Activated CD4-positive, CD25-positive, alpha-beta regulatory T cell treated with anti-CD3 and anti-CD28 coated beads, Interleukin-2, amount 50 U/mL, for 72 hours (primary cell): ENCODE measurements around the gene GRIK4.

ENCODE experiments used
- DNase-seq: peaks from one replicate; pipeline ENCODE4 v3.0.0; 2021

GRIK4 gene

DNA sequence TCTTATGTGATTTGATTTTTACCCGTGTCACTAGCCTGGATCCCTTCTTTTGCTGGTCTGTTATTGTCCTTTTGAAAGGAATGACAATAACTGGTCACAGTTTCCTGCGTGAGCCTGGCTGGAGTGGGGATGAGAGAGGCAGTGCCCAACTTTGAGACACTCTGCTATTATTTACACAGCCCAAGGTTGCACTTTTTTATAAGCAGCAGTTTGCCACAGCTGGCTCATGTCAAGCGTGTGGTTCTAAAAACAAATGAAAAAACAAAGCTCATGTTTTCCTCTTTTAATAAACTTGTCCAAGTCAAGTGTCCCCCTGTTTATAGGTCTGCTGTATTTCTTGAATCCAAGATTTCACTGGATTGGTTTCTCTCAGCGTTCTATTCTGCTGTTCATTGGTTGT lies 201.3 kb downstream of the GRIK4 start:
- no peak for DNase-seq

DNA sequence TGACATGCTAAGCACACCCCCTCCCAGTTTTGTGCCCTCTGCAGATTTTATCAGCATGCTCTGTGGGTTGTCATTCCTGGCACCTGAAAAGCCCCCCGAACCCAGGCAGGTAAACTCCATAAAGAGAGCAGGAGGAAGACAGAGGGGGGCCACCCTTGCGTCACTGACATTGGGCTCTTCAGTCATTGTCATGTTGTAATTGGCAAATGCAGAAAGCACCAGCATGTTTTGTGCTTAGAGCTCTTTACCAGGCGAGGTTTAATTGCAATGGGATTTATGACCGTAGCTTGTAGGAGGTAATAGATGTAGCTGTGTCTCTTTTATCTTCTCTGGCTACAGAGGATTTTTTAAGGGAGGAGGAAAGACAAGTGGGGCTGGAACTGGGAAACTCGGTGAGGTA lies 201.7 kb downstream of the GRIK4 start:
- DNase-seq: no peak

DNA sequence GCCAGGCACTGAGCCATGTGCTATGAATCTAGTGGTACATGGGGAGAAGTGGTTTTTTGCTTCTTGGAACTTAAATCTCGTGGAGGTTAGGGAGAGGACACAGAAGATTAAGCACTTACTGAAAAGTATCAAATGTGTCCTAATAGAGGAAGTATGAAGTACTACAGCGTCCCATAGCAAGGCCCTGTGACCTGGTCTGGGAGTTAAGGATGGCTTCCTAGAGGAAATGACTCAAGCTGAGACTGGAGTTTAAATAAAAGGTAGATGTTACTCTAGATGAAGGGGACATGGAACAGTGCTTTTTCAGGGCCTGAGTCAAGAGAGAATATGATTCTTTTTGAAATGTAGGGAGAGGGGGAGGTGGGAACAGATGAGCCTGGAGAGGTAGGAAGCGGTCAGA lies 202.9 kb downstream of the GRIK4 start:
- DNase-seq: no peak

DNA sequence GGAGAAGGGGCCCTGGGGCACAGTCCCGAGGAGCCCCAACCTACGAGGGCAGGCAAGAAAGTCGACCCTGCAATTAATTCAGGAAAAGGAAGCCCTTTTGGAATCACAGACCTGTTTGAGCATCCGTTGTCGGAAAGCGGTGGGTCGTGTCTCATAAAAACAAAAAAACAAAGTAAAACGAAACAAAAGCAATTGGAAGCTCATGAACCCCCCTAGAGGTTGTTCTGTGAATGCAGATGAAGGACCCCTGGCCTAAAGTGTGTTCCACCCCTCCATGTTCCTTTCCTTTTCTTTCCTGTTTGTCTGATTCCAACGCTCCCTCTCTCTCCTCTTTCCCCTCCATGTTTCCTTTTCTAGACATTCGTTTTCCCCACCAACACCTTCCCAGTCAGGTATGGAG lies 203.7 kb downstream of the GRIK4 start:
- DNase-seq: no peak

DNA sequence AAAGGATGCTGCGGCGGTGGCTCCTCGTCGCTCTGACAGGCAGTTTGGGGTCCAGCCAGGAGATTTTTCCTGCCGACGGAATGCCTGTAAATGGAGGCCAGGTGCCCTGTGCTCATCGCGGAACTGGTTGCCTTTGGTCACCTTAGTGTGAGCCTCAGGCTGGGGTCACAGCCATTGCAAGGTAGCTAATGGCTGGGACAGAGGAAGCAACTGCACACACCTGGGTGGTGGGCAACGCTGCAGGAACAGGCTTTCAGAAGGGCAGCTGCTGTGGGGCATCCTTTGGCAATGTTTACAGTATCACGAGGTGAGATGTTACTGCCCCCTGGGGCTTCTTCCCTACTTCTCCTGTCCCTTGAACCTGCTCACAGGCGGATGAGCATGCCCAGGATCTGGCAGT lies 205.5 kb downstream of the GRIK4 start:
- DNase-seq: no peak

DNA sequence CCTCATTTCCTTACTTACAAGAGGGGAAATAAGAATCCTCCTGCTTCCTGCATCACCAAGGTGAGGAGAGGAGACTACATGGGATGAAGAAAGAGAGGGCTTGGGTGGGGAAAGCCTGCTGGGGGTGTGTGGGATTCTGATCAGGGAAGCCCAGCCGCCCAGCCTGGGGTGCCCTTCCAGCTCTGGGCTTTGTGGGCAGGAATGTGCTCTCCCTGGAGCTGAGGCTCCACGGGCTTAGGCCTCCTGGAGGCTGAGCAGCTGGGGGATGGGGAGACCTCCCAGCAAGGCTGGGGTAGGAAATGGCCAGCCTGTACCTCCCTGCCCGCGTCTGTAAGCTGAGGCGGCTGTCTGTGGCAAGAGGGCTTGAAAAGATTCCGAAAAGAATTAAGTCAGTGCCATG lies 206.1 kb downstream of the GRIK4 start:
- no peak for DNase-seq

DNA sequence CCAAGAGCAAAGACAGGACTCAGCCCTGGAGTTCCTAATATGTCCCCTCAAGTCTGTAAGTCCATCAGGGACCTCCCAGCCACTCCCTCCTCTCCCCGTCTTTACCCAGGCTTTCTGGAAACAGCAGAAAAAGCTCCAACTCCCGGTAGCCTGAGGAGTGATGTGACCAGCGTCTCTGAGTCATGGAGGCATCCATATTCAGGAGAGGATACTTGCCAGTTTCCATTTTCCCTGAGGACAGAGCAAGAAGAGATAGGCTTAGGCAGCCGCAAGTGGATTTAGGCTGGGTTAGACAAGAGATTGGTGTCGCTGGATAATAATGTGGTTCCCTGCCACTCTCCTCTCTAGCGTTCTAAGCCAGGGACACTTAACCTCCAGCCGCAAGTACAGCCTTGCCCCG lies 206.6 kb downstream of the GRIK4 start:
- no peak for DNase-seq

DNA sequence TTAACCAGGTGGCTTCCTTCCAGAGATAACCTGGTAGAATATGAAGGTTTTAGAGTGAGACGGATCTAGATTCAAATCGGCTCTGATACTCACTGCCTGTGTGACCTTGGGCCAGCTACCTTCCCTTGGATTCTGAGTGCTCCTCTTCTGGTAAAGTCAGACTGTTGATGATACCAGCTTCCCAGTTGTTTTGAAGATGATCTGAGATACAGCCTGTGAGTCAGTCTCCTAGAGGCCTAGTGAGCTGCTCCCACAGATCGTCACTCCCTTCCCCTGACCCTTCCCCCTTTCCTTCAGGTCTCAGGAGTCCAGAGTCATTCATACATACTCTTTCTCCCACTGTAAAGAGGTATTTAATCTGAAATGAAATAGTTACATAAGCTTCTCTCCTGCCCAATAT lies 207.8 kb downstream of the GRIK4 start:
- no peak for DNase-seq

DNA sequence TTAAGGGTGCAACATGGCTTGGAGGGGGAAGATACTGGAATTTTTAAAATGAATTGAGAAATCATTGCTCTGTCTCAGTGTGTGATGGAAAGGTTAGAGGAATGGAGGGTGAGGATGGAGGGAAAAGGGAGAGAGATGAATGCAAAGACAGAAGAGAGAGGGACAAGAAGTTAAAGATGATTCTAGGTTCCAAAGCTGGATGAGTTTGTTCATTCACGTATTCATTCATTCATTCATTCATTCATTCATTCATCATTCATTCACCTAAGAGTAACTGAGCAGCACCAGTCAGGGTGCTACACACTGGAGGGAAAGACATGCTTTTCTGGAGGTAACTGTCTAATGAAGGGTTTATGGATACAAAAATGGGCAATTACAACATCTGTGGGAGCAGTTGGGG lies 209.2 kb downstream of the GRIK4 start:
- no peak for DNase-seq

DNA sequence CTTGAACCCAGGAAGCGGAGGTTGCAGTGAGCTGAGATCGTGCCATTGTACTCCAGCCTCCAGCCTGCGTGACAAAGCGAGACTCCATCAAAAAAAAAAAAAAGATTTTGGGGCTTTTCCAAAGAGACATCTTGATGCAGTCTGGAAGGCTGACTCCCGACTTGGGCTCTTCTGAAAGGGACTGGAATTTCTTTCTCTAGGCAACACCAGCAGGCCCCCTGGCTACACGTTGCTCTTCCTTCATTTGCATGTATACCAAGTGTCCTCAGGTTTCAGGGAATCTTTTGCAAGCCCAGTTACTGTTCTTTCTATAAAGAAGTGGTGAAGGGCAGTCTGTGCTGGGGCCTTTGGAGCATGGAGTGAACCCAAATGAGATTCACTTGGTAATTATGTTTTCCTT lies 211.0 kb downstream of the GRIK4 start:
- DNase-seq: no peak

DNA sequence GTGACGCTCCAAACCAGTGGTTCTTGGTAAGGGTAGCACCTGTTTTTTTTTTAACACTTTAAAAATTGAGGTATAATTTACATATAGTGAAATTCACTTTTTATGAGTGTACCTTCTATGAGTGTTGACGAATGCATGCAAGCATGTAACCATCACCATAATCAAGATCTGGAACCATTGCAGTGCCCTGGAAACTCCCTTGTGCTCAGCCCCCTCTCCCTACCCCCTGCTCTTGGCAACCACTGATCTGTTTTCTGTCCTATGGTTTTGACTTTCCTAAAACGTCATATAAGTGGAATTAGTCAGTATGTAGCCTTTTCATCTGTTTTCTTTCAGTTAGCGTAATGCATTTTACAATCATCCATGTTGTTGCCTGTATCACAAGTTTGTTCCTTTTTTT lies 212.2 kb downstream of the GRIK4 start:
- no peak for DNase-seq

DNA sequence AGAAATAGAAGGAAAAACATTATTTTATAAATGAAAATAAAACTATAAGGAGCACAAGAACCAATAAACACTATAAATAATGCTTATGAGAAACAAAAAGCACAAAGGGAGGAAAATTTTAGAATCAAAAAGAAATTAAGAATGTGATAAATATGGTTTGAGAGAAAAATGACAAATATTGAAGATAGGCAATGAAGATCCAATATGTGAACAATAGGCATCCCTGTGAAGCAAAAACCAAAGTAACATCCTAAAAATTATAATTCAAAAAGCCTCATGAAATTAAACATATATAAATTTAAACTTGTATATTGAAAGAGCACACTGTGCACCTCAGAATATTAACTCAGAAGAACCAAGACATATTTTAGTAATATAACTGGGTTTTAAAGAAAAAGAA lies 216.2 kb downstream of the GRIK4 start:
- DNase-seq: no peak

DNA sequence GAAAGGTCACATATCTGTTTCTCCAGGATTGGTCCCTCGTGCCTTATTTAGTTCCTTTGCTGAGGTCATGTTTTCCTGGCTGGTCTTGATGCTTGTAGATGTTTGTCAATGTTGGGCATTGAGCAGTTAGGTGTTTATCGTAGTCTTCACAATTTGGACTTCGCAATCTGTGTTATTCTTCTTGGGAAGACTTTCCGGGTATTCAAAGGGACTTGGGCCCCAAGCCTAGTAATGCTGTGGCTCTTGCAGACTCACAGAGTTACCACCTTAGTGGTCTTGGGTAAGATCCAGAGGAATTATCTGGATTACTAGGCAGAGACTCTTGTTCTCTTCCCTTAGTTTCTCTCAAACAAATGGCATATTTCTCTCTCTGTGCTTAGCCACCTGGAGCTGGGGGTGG lies 223.5 kb downstream of the GRIK4 start:
- DNase-seq: no peak

DNA sequence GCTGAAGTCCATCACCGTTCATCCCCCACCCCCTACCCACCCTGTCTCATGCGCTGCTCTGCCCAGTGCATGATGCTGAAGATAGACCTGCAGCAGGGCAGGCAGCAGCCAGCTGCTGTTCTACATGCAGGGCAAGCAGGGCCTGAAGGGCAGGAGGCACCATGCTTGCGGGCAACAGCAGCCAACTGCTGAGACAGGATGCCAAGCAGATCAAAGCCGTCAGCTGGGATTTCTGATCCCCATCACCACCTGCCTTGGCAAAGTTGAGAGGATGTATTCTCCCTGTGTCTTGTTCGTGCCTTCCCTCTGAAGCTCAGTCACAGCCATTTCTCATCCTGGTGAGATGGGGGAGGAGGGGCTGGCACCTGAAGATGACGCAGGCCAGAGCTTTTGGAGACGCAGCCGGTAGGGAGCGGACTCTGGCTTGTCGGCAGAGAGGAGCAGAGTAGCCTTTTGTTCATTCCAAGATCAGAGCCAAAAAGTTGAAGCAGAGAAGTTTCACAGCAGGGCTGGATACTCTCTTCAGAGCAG lies 227.0 kb downstream of the GRIK4 start:
- DNase-seq: no peak

DNA sequence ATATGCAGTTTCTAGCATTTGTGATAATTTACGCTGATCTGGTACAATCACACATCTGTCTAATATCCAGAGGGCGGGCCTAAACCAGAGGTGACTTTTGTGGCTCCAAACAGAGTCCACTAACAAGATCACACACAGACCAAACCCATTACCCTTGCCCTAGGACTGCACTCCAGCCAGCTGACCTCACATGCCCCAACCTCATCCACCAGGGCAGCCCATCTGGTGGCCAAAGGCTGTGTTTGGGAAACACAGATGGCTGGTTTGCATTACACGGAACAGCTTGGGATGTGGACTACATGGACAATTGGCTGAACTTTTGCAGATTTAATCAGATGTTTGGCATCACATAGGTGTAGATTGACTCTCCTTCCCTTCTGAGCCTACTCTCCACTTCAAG lies 228.2 kb downstream of the GRIK4 start:
- no peak for DNase-seq

DNA sequence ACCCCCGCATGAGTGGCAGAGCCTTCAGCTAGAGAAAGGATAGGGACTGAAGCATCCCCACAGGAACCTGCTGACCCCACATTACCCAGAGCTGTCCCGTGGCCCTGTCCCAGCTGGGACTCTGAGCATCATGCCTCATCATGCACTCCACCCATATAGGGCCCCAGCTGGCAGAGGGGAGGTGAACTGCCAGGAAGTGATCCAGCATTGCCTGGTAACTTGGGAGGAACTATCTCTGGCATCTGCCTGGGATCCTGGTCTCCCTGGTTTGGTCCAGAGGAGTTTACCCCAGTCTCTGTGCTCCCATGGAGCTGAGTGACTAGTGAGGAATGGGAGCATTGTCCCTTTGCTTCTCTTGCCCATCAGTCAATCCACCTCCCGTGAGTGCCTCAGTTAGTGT lies 228.8 kb downstream of the GRIK4 start:
- DNase-seq: no peak

DNA sequence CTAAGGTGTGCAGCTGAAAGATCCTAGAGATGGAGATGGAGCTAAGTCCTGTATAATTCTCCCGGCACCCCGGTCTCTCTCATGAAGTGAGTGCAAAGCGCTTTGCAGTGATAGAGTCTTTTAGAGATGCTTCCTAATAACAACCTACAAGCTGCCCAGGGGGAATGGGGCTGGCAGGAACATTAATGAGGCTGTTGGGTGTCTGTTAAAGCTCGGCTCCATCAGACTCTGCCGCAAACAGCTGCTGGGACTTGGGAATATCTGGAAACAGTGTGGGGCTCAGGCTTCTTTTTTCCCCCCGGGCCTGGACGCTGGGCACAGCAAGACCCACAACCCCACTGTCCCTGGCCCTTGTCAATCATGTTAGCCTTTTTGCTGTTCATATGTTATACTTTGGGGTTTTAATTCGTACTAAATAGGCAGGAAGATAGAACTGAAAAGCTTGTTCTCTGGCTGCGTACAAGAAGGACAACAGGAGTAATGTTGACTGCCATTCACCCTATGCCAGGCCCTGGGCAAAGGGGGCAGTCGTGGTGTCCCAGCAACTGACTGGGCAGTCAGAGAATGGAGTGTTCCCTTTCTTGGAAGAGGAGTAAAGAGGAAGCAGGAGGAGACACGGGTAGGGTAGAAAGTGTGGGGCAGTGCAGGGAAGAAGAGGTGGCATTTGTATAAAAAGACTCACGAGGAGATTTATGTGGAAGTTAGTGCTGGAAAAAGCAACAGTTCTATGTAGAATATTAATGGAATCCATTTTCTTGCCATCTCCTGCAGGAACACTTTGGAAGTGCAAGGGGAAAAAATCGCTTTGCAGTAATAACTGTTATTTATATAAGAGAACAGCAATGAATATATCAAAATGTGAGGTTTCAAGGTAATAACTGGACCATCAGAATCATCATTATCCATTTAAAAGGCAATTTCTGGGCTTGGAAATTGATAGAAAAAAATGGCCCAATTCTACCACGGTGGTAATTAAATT lies 232.8 kb downstream of the GRIK4 start:
- DNase-seq: no peak

DNA sequence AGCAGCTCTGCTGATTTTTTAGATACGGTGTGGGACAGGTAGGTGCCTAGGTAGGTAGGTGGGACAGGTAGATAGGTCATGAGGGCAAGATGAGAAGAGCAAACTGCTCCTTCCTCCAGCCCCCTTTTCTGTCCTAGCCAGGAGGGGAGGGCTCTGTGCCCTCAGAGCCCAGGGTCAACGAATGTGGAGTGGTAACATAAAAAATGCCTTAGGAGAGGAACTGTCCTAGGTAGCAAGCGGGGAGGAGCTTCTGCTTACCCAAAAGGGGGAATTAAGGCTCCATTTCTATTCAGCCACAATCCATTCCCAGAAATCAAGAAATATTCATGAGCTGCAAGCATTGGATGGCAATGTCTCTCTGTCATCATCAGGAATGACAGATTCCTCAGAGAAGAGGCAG lies 234.8 kb downstream of the GRIK4 start:
- no peak for DNase-seq

DNA sequence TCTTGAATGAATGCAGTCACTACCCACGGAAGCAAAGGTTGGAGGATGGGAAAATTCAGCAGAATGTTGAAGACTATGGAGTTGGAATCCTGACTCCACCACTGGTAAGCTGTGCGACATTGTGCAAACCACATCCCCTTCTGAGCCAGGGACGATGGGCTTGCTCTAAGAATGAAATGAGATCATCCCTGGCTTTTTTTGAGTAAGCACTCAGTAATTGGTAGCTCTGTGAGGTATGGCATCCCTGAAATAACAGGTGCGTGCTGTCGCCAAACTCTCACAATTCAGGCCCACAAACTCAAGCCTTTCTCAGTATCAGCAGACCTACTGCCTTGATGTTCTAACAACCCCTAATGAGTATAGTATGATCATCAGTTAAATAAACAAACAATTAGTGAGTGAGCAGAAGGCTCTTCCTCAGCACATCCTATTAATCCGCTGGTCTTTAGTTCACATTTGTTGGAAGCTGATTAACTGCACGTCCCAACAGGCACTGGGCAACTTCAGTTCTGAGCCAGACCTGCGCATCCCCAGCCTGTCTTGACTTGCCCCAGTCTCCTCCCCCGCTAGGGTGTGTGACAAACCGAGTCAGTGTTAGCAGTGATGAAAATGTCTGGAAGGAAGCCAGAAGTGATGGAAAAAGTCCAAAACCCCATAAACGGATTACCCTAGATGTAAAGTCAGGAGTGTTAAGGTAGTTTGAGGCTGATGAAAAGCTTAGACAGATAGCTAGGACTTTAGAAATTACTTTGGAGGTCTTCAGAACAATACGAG lies 235.5 kb downstream of the GRIK4 start:
- DNase-seq: no peak

DNA sequence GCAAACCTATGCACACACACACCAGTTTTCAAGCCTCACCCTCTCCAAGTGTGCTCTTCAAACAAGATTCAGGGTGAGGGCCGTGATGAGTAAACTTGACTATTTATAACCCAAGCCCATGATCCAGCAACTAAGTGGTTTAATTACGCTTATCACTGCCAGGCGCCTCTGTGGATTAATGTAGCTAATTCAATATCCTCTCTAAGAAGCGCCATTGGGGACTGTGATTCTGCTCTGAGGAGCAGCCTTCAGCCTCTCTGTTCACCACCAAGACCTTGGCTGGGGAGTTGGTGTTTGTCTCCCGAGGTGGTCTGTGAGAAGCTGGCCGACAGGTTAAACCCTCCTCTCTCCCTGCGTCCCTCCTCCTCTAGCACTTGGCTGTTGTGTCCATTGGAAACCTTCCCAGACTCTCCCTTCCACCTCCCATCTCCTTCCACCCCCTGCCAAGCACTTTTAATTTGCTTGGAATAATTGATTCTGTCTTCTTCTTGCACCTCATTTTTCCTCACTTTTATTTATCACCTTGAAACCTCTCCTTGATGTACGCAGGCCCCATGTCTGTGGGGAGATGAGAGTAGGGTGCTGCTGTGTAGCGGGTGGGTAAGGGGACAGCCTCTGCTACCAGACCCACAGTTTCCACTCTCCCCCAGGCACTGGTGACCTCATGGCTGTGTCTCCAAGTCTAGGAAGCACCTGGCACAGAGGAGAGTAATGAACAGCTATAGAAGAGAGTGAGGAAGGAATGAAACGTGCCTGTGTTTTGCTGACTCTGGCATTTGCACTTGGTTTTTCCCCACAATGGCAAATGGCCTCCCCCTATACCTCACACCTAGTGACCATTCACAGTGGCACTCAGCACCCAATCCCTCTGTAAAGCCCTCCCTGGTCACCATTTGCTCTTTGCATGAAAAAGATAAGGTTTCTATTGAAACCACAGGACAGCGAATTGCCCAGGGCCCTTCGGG lies 236.6 kb downstream of the GRIK4 start:
- no peak for DNase-seq

DNA sequence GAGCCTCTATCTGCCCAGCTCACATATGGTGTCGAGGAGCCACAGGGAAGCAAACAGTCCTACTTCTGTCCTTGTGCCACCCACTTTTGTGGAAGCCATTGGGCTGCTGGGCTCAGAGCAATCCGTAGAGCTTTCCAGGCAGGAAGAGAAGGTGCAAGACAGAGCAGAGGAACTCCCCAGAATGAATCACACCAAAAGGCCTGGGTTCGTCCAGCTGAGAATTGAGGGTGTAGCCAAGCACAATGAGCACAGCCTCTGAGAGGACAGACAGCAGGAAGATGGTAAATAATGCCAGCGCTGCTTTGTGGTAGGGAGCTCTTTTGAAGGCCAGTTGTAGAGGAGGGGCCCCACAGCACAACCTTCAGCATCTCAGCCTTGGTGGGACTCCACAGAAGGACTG lies 237.8 kb downstream of the GRIK4 start:
- no peak for DNase-seq

DNA sequence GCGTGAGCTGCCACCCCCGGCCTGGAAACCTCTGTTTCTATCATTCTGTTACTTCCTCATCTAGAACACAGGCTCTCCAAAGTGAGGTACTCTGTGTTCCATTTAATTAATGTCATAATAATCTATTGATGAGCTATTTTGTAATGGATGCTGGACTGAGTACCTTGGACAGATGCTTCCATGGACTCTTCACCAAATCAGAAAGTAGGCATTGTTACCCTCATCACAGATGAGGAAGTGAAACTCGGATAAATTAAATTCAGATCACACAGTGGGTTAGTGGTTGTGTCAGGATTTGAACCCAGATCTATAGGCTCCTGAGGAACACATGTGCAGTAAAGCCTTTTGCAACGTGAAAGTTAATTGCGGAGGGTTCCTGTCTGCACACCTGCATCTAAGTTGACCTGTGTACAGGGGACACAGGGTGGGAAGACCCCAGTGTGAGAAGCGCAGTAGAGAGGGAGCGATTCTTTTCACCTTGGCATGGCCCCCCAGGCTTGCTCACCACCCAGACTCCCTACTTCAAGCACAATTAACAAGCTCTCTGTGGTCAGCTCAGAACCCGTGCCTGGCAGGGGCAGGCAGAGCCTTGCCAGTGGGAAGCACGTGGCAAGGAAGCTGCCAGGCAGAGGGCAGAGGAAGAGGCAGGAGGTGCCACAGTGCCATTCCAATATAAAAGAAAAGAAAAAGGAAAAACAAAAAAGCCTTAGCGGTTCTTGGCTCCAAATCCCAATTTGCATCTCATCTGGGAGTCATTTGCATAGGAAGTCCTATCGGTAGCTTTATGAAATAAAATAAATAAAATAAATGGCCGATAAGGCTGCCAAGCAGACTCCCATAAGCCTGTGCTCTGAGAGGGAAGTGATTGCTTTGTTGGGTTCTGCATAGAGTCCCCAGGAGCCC lies 239.3 kb downstream of the GRIK4 start:
- no peak for DNase-seq
